AG08395 (cell line): ENCODE data around the gene DPYD.

Experiments used
- DNase-seq: peaks from one replicate; pipeline ENCODE4 v3.0.0; 2012; ENCODE audit warnings: mixed read lengths, low spot score

DPYD gene

DNA sequence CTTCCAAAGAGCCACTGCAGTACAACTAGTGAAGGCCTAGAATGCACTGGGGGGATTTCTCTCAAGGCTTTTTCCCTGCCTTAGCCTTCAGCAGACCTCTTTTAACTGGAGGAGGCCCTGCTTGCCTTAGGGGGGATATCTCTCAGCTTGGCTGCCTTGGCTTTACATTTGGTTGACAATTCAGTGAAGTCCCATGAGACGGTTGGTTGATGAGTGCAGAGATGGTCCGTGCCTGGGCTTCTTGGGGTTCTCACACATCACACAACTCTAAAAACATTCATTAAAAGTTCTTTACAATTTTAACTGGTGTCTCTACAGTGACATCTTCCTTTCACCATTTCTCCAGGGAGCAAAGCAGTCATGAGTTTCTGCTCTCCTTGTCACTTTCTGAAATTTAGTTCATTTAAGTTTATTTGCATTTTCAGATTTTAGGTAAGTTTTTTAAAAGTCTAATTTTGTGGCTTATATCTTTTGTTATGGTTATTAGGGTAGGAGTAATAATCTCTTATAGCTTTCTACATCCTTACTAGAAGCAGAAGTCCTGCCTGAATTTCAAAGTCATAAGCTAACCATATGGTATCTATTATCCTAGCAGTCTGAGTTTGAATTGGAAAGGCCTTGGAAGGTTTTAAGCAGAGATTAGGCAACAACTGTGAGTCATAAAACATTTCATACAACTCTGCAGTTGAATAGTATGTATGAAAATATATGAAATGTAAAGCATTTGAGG lies 487.6 kb downstream of the DPYD start:
- peak; percentile 61 for DNase-seq

DNA sequence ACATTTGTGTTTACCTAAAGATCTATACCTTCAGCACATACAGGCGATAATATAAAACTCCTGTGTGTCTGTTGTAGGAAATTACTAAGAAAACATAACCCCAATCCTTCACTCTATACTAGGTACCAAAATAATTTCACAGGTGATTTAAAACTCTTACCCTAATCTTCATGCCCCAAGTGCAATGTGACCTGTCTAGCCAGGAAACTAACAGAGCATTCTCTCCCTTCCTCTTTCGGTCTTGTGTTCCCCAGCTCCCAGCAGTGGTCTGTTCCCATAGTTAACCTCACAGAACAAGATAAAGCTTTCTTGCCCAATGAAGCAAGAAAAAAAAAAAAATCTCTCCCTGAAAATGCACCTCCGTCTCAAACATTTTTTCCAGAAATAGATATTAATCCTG lies 493.5 kb downstream of the DPYD start:
- DNase-seq = no peak

DNA sequence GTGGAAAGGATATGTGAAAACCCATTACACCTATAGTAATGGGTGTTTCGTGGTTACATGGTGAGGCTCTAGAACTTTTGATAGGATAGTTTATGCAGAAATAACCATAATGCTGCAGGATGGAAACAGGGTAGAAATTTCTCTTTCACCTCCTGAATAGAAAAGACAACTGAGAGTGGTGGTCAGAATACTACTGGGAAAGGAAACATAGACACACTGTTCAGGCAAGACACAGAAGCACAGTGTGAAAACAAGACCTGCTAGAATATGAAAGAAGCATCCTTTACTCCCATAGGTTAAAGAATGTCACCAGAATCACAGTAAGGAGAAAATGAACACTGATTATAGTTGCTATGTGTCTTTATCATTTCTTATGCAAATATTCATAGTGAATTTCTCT lies 496.6 kb downstream of the DPYD start:
- DNase-seq = no peak

DNA sequence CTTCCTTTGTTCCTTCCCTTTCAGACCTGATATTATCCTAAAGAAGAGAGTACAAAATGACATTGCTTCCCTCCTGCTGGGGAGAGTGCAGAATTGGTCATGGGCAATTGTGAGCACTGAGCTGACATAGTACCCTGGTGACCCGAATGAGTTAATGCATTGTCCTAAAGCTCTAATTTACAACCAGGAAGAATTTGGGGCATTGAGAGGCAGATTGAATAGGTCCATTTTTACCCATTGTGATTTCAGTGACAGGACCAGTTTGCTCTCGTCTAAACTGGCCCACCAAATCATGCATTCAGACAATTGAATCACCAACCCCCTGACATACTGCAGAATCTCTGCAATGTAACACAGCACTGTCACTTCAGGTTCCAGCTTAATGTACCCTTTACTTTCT lies 497.4 kb downstream of the DPYD start:
- DNase-seq = no peak

DNA sequence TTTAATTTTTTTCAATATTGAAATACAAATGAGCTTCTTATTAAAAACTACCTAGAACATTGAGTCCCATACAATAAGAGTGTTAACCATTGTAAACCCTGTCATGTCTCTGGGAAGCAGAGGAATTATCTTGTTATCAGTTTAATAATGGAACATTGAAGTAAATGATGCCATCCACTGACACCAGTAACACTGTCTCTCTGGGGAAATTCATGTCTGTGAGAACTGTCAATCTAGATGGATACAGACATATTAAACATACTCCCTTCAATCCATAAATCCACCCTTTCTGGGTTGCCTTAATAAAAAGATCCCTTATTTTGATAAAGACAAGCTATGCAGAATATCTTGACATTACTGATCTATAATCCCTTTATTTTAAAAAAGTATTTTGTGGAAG lies 503.2 kb downstream of the DPYD start:
- DNase-seq = no peak

DNA sequence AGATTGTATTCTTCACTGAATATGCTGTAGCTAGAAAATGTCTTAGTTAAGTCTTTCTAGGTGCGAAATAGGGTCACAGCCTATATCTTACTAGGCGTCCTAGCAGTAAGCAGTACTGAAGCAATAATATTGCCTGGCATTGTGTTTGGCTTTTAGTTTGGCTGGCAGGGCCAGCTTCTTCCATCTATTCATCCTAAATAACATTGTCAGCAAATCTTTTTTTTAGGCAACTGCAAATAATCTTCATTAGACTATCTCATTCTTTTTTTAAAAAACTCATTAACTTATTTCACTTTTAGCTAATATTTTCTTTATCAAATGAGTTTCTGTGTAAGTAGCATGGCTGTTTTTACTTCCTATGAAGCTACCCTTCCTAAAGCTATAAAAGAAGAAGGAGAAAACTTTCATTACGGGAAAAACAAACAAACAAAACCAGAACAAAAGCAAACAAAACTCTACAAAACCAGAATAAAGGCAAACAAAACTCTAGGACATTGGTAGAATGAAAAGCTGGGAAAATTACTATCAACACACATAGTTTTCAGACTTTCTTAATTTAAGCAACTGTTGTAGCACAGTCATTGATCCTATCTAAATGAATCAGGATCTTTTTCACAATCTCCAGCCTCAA lies 506.0 kb downstream of the DPYD start:
- DNase-seq = no peak

DNA sequence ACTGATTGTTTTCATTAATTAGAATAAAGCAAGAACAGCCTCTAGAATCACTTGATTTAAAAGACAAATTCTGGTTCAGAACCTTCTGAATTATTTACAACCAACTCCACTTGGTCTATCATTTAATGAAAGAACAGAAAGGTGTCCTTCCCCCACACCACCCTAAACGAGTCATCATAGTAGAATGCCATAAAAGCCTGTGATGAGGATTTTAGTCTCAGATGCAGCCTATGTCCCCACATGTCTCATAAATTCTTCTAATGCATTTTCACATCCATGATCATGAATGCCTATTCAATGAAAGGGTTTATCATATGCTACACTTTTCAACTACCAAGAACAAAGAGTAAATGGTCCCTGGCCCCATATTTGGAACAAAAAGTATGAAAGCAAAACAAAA lies 508.1 kb downstream of the DPYD start:
- no peak for DNase-seq

DNA sequence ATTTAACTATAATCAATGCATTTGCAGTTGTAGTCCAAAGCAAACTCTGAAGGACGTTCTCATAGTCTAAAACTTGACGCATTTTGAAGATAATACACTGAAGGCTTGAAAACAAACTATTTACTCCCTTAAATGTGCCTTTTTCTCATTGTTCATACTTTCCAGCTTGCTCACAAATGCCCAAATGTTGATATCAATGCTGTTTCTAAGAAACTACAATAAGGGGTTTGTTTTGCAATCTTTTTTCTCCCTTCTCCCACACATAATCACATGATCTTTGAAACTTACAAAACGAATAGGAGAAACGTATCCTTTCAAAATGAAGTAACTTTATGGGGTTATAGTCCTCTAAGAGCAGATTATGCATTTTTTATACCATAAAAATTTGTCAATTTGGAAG lies 508.7 kb downstream of the DPYD start:
- DNase-seq = peak; percentile 17

DNA sequence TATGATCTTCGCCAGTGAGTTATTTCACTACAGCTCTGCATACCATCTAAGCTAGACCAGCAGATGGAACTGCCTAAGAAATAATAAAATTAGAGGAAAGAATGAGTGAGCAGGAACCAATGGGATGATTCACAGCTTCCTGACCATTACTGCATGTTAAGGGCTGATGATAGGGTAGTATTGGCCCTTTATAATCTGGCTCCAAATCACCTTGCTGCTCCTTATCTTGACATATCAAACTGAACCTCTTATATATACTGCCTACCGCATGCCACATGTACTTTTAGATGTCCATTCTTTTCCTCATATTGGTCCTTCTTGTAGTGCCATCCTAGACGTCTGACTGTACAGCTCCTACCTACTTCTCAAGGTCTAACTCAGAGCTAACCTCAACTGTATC lies 524.4 kb downstream of the DPYD start:
- DNase-seq = peak; percentile 24

DNA sequence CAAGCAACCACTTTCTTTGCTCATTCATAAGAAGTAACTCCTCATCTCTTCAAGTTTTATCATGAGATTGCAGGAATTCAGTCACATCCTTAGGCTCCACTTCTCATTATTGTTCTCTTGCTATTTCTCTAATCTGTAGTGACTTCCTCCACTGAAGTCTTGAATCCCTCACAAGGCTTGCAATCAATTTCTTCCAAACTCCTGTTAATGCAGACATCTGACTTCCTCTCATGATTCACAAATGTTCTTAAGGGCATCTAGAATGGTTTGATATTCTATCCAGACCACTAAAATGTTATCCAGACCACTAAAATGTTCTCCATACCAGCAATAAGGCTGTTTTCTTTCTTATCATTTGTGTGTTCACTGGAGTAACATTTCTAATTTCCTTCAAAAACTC lies 528.1 kb downstream of the DPYD start:
- no peak for DNase-seq

DNA sequence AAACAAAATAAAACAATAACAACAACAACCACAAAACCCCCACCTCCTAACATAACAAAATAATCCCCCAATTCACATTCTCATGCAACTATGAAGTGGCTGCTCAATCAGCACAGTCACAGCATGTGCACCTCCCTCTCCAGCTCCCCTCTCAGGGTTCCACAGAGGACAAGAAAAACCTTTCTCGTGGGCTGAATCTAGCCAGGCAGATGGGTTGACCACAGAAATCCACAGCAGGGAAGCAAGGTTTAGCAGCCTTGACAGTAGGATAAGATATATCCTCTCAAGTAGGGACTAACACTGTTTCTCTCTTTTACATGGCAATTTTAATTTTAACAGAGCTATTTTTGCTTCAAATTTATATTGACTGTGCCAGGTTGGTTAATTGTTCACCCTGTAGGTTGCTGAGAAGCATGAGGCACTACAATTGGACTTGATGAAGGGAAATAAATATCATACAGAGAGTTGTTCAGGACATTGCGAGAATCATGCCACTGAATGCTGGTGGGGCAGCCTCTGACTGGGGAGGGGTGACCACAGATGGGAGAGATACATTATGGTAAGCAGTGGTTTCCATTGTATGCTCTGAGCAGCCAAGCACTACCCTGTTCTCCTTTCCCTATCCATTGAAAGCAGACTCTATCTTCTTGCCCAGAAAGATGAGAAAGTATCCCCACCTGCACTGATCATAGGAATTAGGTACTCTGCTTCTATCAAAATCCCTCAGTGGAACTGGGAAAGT lies 535.1 kb downstream of the DPYD start:
- DNase-seq = no peak

DNA sequence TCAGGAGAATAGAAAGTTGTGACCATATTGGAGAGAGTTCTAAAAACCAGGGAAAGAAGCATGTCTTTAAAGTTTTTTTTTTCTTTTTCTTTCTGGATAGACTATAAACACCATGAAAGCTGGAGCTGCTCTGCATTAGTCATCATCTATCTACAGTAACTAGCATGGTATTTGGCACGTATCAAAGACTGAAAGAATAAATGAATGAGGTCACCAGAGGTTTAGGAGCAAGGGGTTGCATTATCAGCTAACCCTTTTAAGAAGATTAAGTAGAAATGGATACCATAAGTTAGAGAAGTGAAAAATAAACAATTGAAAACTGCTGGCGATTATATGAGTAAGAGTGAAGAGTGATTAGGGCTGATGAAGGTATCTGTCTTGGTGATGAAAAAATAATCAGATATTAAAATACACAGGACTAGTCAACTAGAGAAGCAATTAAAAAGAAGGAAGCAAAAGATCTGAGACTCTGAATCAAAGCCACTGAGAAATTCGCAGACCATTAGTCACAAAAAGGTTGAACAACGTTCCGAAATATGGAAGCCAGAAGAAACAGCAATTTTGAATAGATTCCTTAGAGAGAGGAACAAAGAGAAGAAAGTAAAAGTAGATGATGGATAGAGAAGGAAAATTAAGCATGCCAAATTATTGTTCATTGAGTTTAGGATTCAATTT lies 536.4 kb downstream of the DPYD start:
- DNase-seq = peak; percentile 51

DNA sequence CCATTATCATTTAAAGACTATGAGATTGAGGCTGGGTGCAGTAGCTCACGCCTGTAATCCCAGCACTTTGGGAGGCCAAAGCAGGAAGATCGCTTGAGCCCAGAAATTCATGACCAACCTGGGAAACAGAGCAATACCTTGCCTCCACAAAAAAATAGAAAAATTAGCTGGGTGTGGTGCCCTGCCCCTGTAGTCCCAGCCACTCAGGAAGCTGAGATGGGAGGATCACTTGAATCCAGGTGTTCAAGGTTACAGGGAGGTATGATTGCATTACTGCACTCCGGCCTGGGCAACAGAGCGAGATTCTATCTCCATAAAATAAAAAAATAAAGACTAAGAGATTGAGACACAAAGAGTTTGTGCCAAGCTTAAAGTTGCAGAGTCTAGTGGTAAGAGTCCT lies 537.0 kb downstream of the DPYD start:
- DNase-seq = no peak

DNA sequence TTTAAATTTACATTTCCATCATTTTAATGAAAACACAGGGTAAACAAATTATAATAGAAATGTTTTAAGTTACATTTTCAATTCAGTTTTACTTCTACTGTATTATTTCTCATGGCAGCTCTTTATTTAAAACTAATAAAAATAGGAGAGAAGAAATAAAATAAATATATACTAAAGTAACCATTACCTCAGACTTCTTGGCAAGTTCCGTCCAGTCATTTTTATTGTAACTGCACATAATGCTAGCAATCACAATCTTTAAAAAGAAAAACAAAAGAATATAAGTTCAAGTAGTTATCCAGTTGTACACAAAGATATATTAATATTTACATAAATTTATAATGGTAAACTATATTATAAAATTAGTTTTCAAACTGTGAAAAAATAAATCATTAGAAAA lies 538.6 kb downstream of the DPYD start:
- DNase-seq = no peak

DNA sequence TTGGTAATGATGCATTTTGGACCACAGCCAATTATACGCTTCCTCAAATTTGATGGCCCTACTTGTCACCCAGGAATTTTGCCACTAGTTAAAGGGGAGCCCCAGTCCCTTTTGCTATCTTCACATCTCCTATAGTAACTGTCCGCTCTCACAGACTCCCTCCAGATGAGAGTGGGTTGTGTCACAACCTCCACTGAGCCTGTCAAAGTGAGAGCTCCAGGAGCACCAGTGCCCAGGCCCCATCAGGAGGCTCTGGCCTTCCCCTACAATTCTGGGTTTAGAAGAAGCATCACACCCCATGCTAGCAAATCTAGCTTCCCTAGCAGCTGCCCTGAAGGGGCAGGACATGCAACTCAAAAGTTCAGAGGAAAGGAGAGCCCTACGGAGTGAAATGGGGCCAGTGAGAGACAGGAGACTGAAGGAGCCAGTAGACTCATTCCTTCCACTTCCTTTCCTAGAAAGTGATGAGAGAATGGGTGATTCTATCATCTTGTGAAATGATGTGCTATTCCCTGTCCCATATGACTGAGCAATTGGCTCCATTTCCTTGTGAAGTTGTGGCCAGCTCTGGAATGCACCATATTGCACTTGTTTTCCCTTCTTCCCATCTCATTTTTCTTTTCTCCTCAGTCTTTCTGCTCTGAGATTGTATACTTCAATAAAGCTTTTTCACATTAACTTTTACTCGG lies 541.3 kb downstream of the DPYD start:
- peak; percentile 74 for DNase-seq

DNA sequence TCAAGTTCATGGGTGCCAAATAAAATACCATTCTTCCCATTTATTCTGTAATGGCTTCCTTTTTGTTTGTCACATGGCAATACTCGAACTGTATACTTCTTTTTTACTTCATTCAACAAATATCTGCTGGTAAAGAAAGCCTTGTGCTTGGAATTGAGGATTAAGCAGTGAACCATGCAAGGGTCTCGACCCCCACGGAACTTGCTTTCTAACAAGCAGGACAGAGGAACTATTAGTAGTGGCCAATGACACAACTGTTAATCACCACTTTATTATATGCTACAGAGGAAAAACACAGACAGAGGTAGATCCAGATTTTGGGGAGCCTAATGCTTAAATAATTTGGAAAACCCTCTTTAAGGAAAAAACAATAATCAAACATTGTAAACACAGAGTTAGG lies 542.2 kb downstream of the DPYD start:
- DNase-seq = no peak

DNA sequence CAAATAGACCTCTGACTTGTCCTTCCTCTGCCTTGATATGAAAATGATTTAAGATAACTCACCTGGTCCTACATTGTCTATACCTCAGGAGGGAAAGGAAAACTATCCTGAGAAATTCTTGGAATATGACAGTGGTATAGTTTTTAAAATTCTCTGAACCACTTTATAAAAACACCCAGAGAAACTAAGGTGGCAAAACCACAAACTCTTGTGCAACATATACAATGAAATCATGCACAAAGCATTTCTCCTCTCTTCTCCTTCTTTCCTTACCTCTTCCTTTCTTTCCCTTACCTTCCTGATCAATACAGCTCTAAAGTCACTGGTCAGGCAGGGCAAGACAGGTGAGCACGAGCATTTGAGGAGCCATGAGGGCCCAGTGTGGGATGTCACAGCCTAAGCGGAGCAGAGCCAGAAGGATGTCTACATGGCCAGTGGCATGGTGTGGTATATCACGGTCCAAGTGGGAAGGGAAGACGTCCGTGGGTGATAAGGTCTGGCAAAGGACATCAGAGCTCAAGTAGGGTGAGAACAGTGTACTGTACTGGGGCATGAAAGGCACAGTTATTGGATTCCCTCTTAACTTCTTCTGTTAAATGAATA lies 543.3 kb downstream of the DPYD start:
- no peak for DNase-seq

DNA sequence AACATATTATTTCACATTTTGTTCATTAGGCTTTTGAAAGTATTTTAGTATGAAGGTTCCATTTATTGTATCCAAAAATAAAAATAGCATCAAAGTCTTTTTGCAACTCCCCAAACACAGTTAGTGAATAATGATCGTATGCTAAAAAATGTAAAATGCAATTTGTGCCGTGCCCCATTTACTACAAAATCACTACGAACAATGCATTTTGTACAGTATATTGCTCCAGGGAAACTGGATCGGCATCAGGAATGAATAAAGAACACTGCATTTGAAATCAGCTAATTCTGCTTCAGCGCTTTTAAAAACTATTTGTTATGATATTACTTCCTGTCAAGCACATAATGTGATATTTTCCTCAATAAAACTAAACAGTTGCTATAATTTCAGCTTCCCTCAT lies 547.8 kb downstream of the DPYD start:
- DNase-seq = no peak

DNA sequence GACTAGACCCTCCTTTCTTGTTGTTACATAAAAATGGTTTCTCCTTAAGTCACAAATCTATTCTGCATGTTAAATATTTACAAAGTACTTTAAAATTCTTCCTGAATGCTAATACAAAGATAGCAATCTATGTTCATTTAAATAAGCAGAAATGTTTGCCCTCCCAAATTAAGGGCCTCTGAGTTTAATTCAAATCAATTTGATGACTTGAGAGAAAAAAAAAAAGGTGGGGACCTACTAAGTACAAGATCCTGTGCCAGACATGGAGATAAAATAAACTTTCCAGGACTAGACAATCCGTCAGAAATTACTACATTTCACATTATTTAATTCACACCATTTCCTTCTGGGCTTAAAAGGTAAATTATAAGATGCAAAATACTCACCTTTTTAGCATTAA lies 548.3 kb downstream of the DPYD start:
- no peak for DNase-seq

DNA sequence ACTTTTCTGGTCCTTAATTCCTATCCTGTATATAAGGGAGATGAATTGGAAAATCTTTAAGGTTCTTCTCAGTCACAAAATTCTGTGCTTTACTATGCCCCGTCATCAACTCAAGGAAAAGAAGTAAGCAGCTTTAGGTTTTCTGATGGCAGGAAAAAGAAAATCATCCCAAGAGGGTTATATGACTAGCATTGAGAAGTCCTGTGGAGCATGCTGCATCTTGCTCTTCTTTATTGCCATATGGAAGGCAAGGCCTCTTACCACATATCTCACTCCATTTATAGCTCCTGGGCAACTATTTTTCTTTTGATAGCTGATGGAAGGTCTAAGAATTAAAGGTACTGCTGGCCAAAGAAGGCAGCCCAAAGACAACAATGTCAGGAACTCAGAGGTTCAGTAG lies 552.5 kb downstream of the DPYD start:
- DNase-seq = no peak

DNA sequence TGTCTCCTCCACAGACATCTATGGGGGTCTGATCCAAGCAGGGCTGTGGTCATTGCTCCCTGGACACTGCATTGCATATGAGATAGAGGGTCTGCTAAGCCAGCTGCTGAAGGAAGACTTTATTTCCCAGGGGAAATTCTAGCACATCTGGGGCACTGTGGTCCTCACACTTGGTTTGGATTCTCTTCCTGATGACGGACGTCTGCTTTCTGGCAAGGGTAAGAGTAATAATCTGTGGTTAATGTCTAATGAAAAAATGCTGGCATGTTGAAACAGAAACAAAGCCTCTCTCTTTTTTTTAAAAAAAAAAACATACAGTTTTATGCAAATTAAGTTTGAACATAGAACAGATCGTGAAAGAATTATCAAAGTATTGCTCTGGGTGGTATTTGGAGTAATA lies 553.9 kb downstream of the DPYD start:
- DNase-seq = peak; percentile 10

DNA sequence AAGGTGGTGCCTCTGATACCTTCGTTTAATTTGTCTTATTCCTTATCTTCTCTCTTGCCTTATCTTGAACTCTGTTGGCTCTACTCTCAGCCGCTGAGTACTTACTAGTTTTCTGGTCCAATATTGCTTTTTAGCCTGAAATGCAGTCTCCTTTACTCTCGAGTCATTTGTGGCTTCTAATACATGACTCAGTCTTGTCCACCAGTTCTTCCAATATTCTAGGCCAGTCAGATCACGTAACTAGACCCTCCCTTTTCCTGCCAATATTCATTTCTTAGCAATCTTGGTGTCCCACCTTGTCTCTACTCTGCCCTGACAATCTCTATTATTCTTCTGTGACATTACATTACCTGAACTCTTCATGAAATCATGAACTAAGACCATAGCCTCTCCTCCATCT lies 555.8 kb downstream of the DPYD start:
- no peak for DNase-seq
